LNCAP (cell line): ENCODE results near the gene NUP205.

Source experiments
- CTCF ChIP-seq: fragments of 450-650 bp; IDR thresholded peaks from 2 replicates; pipeline ENCODE4 v1.5.1; 2017; ENCODE audit warnings: mild to moderate bottlenecking

Gene NUP205

GRCh38 chr7:135620980-135621850 is 63.5 kb downstream of the NUP205 start:
- peak; percentile 87 for TF ChIP-seq CTCF

GRCh38 chr7:135634191-135634878 is 76.6 kb downstream of the NUP205 start:
- TF ChIP-seq CTCF, result no peak

GRCh38 chr7:135644154-135644553 is 86.4 kb downstream of the NUP205 start:
- no peak for TF ChIP-seq CTCF

- no peak for TF ChIP-seq CTCF
These were observed 87.0 kb downstream of the NUP205 start for GRCh38 chr7:135644729-135645128.

- TF ChIP-seq CTCF, result peak; percentile 69
These were observed 87.7 kb downstream of the NUP205 start for GRCh38 chr7:135645296-135645904.

GRCh38 chr7:135647755-135648154 is 90.0 kb downstream of the NUP205 start:
- TF ChIP-seq CTCF, result no peak

GRCh38 chr7:135648235-135648634 is 90.5 kb downstream of the NUP205 start:
- no peak for TF ChIP-seq CTCF
